Large intestine (tissue), 3 donors: Measurements from ENCODE around the gene ATAT1. TPM values are rescaled to one million over a fixed set of nuclear protein-coding genes. Genes with fewer than 3 reads are reported as not detected.

ENCODE experiments used
- DNase-seq, 2 donors: peaks; one replicate each; pipeline versions ENCODE4 v3.0.0 to v3.0.0-alpha.2; 2013
- H3K27ac ChIP-seq: one replicate; pipeline ENCODE4 v1.5.1; 2013; ENCODE audit warnings: low read length
- H3K27me3 ChIP-seq: 2 replicates; pipeline ENCODE4 v1.6.1; 2013; ENCODE audit warnings: low read length; ENCODE audit not compliant: control insufficient read depth, insufficient read depth
- H3K36me3 ChIP-seq: 2 replicates; pipeline ENCODE4 v1.6.1; 2013; ENCODE audit warnings: low read length; ENCODE audit not compliant: control insufficient read depth, insufficient read depth
- H3K4me1 ChIP-seq: one replicate; pipeline ENCODE4 v1.6.1; 2013; ENCODE audit warnings: low read length; ENCODE audit not compliant: control insufficient read depth, insufficient read depth
- H3K4me3 ChIP-seq: one replicate; pipeline ENCODE4 v1.5.1; 2013; ENCODE audit warnings: low read length
- H3K9me3 ChIP-seq: one replicate; pipeline ENCODE4 v1.6.1; 2013; ENCODE audit warnings: mild to moderate bottlenecking, low read depth, low read length, moderate library complexity; ENCODE audit not compliant: control insufficient read depth
- WGBS: methylation state at CpG from one replicate; pipeline ENCODE4 v1.1.5; 2013; ENCODE audit warnings: low lambda C conversion rate; ENCODE audit not compliant: insufficient coverage; 5-methylcytosine and 5-hydroxymethylcytosine counted together
- polyA plus RNA-seq: library from polyadenylated mRNA; unstranded; fragments of 120-200 nt; gene quantifications from one replicate; pipeline ENCODE4 v1.2.1, GENCODE V29; 2013

ATAT1 gene
- polyA plus RNA-seq, 1 donor, result 36.6 TPM

GRCh38 chr6:30690403-30691207, 63.9 kb downstream of the ATAT1 start, which contains the start of gene NRM:
TSS of gene NRM (minus strand) at chr6:30690984. CDS start at chr6:30690974, 10 bp downstream.
- Histone ChIP-seq H3K4me3 (peak within 1 kb of the TSS; percentile 75), H3K9me3 (peaks cover 7% of the 10 kb centered on the region), H3K27me3 (peaks cover 3% of the 10 kb centered on the region), H3K27ac (peak within 1 kb of the TSS; percentile 80), H3K36me3 (no peaks in the 10 kb centered on the region), H3K4me1 (peaks cover 20% of the 10 kb centered on the region)
- WGBS, result 0% methylated on average over 3 of the region's 40 CpGs
- DNase-seq, result peak; percentile 83 to 90

GRCh38 chr6:30691208-30691847, 64.7 kb downstream of the ATAT1 start:
- WGBS, result no CpG with 5 or more reads among the region's 8 CpGs
- Histone ChIP-seq H3K9me3 (peaks cover 4% of the 10 kb centered on the region), H3K36me3 (no peaks in the 10 kb centered on the region), H3K27me3 (no peaks in the 10 kb centered on the region), H3K4me3 (peak overlapping the region; percentile 75), H3K27ac (peak overlapping the region; percentile 31), H3K4me1 (peaks cover 13% of the 10 kb centered on the region)
- DNase-seq, result no peak

Other genes starting within 250 kb of the ATAT1 start
- gene HLA-E, start 137.4 kb upstream of the ATAT1 start, polyA plus RNA-seq, result 170 TPM
- gene GNL1, start 70.4 kb upstream of the ATAT1 start, polyA plus RNA-seq, result 54.9 TPM
- gene PRR3, start 69.6 kb upstream of the ATAT1 start, polyA plus RNA-seq, result 18.5 TPM
- 80.3 TPM for gene ABCF1, start 55.4 kb upstream of the ATAT1 start, polyA plus RNA-seq
- 43.6 TPM for gene PPP1R10, start 9.6 kb upstream of the ATAT1 start, polyA plus RNA-seq
- gene MRPS18B, start 9.0 kb upstream of the ATAT1 start, polyA plus RNA-seq, result 46.8 TPM
- 34.7 TPM for gene C6orf136, start 20.3 kb downstream of the ATAT1 start, polyA plus RNA-seq
- 48.5 TPM for gene DHX16, start 46.1 kb downstream of the ATAT1 start, polyA plus RNA-seq
- gene PPP1R18, start 59.8 kb downstream of the ATAT1 start, polyA plus RNA-seq, result 23.0 TPM
- gene NRM, start 64.1 kb downstream of the ATAT1 start, polyA plus RNA-seq, result 16.5 TPM
- gene MDC1, start 90.4 kb downstream of the ATAT1 start, polyA plus RNA-seq, result 22.5 TPM
- 512 TPM for gene TUBB, start 93.5 kb downstream of the ATAT1 start, polyA plus RNA-seq
- 94.5 TPM for gene FLOT1, start 115.8 kb downstream of the ATAT1 start, polyA plus RNA-seq
- gene IER3, start 117.7 kb downstream of the ATAT1 start, polyA plus RNA-seq, result 24.7 TPM